ENCODE measurements around the gene PNPLA5.

DNA sequence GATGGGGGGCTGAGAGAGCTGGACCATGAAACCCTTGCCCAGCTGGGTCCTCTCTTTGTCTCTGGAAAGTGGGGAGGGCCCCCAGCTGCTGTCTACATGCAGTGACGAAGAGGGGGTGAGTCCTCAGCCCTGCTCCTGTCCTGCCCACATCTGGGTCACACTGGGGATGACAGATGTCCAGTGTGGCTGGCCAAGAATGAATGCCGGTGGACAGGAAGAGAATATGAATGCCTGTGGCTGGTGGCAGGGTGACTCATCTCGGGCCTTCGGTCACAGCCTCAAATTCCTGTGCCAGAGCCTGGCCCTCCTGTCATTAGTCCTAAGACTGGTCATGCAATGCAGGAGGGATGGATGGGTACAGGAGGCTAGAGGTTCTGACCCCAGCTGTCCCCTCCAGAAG is 29.6 kb upstream of the PNPLA5 start:
- TF ChIP-seq EZH2phosphoT487 (IDR thresholded peaks at IDR 0.05; ENCODE audit: low read depth): no peak
- TF ChIP-seq, protein P1, sequence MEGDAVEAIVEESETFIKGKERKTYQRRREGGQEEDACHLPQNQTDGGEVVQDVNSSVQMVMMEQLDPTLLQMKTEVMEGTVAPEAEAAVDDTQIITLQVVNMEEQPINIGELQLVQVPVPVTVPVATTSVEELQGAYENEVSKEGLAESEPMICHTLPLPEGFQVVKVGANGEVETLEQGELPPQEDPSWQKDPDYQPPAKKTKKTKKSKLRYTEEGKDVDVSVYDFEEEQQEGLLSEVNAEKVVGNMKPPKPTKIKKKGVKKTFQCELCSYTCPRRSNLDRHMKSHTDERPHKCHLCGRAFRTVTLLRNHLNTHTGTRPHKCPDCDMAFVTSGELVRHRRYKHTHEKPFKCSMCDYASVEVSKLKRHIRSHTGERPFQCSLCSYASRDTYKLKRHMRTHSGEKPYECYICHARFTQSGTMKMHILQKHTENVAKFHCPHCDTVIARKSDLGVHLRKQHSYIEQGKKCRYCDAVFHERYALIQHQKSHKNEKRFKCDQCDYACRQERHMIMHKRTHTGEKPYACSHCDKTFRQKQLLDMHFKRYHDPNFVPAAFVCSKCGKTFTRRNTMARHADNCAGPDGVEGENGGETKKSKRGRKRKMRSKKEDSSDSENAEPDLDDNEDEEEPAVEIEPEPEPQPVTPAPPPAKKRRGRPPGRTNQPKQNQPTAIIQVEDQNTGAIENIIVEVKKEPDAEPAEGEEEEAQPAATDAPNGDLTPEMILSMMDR (IDR thresholded peaks at IDR 0.05; ENCODE audit: low read depth, low read length): no peak
